Esophagus squamous epithelium (tissue), 5 donors: ENCODE results near the gene LNPEP. TPM values are rescaled to one million over a fixed set of nuclear protein-coding genes. Genes with fewer than 3 reads are reported as not detected.

Experiments
- DNase-seq: peaks from one replicate; lab custom pipeline; 2025; lab: John Stamatoyannopoulos, UW
- H3K27ac ChIP-seq, 4 donors: fragments of 200-600 bp; sonication (generic); one replicate each; pipeline ENCODE4 v1.5.1; 2016 to 2019; ENCODE audit warnings: mild to moderate bottlenecking in 1 of 4
- H3K27me3 ChIP-seq, 4 donors: fragments of 200-600 bp; sonication (generic); 1 replicate in 3 of 4; 2 replicates in 1 of 4; pipeline versions ENCODE4 v1.5.1 to v1.6.0; 2017 to 2021; ENCODE audit warnings: antibody characterized with exemption in 1 of 4
- H3K36me3 ChIP-seq, 3 donors: fragments of 200-600 bp; sonication (generic); one replicate each; pipeline ENCODE4 v1.5.1; 2016 to 2019
- H3K4me1 ChIP-seq, 3 donors: fragments of 200-600 bp; sonication (generic); one replicate each; pipeline ENCODE4 v1.5.1; 2017 to 2019
- H3K4me3 ChIP-seq, 4 donors: fragments of 200-600 bp; sonication (generic); 1 replicate in 3 of 4; 2 replicates in 1 of 4; pipeline ENCODE4 v1.5.1; 2016 to 2019; ENCODE audit warnings: mild to moderate bottlenecking in 2 of 4, moderate library complexity in 1 of 4
- H3K9me3 ChIP-seq, 3 donors: fragments of 200-600 bp; sonication (generic); one replicate each; pipeline ENCODE4 v1.5.1; 2016 to 2019
- CTCF ChIP-seq, 6 experiments: fragments of 450-650 bp in 4 of 6; fragments of 200-600 bp in 2 of 6; sonication (generic) in 2 of 6; IDR thresholded peaks; one replicate each; pipeline ENCODE4 v1.5.1; 2016 to 2019; ENCODE audit warnings: antibody characterized with exemption in 6 of 6, mild to moderate bottlenecking in 4 of 6, moderate library complexity in 4 of 6
- POLR2A ChIP-seq, 4 donors: fragments of 450-650 bp; IDR thresholded peaks; one replicate each; pipeline ENCODE4 v1.6.1; 2017; ENCODE audit warnings: antibody characterized with exemption in 4 of 4, mild to moderate bottlenecking in 4 of 4, moderate library complexity in 3 of 4
- WGBS, 2 donors: methylation state at CpG; one replicate each; pipeline ENCODE4 v1.1.5; 2018; 5-methylcytosine and 5-hydroxymethylcytosine counted together
- intact Hi-C: fragments of 100-400 bp; cut with DNase I; formaldehyde crosslinking; loops from one replicate; pipeline ENCODE4 v1.15.0; 2022
- total RNA-seq, 4 donors: library from RNA; depleted of rRNA; stranded (reverse); fragments of >200 nt; gene quantifications; one replicate each; pipeline ENCODE4 v1.1.0, GENCODE V29; 2016
- donor health status: DM: yes; HTN: yes; CAD: no.

Gene LNPEP
- total RNA-seq, 4 donors from 2014 or later, result 32.0 to 48.1 (median 36.0) TPM

GRCh38 chr5:96901841-96902240, 34.0 kb upstream of the LNPEP start:
- 77 to 100% methylated on average over 1 of the region's 1 CpG for WGBS, 2 donors
- H3K4me3 ChIP-seq, result no peak overlapping the region
- no peaks in the 10 kb centered on the region for H3K9me3 ChIP-seq
- no peaks in the 10 kb centered on the region for H3K27me3 ChIP-seq
- peaks cover 0 to 97% (median 7%) of the 10 kb centered on the region in 3 donors for H3K36me3 ChIP-seq
- TF ChIP-seq POLR2A (IDR thresholded peaks at IDR 0.05) (no peak), CTCF (IDR thresholded peaks at IDR 0.05) (no peak)
- no peaks in the 10 kb centered on the region for H3K4me1 ChIP-seq
- no peak overlapping the region for H3K27ac ChIP-seq
- intact Hi-C loops, result no loop called here
- no peak for DNase-seq

DNA sequence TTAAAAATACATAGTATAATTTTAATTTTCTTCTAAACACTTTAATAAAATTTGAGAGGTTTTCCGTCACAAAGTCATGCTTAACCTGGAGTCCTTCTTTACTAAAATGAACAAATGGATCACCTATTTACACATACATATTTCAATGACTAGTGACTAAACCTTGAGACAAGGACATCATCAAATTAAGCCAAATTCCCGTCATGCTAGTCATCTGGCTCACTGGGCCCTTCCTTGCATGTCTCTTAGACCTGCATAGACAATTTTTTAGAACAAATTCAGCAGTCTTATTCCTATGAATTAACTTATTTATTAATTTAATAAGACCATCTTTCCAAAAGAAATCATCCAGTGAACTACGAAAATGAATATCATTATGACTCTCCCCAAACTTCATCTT, 33.0 kb upstream of the LNPEP start:
- H3K4me3 ChIP-seq, result no peak overlapping the region
- H3K27ac ChIP-seq, result no peak overlapping the region
- H3K27me3 ChIP-seq, result no peaks in the 10 kb centered on the region
- TF ChIP-seq POLR2A (IDR thresholded peaks at IDR 0.05) (no peak), CTCF (IDR thresholded peaks at IDR 0.05) (no peak)
- H3K36me3 ChIP-seq, result peaks cover 0 to 87% (median 7%) of the 10 kb centered on the region in 3 donors
- no peak for DNase-seq
- intact Hi-C loops, result no loop called here
- H3K4me1 ChIP-seq, result no peaks in the 10 kb centered on the region
- no peaks in the 10 kb centered on the region for H3K9me3 ChIP-seq
- 78 to 95% methylated on average over 3 of the region's 3 CpGs for WGBS, 2 donors

DNA sequence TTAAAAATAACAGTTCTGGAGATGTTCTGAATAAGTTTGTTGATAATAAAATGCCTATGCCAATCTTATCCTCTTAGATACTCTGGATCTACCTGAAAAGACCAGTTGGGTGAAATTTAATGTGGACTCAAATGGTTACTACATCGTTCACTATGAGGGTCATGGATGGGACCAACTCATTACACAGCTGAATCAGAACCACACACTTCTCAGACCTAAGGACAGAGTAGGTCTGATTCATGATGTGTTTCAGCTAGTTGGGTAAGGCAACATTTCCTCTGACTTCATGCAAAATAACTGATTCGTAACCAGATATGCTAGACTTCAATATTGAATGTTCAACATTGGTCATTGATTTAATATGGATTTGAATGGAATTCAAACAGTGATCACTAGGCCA, 32.6 kb upstream of the LNPEP start:
- Histone ChIP-seq H3K27ac (no peak overlapping the region), H3K4me3 (no peak overlapping the region), H3K4me1 (no peaks in the 10 kb centered on the region), H3K36me3 (peaks cover 0 to 87% (median 7%) of the 10 kb centered on the region in 3 donors), H3K9me3 (no peaks in the 10 kb centered on the region), H3K27me3 (no peaks in the 10 kb centered on the region)
- no peak for DNase-seq
- intact Hi-C loops, result no loop called here
- TF ChIP-seq POLR2A (IDR thresholded peaks at IDR 0.05), result no peak
- no peak for TF ChIP-seq CTCF (IDR thresholded peaks at IDR 0.05)
- WGBS, 2 donors, result 95 to 100% methylated on average over 2 of the region's 2 CpGs

- no peaks in the 10 kb centered on the region for H3K4me1 ChIP-seq
- intact Hi-C loops, result no loop called here
- no peaks in the 10 kb centered on the region for H3K27me3 ChIP-seq
- peaks cover 0 to 88% (median 7%) of the 10 kb centered on the region in 3 donors for H3K36me3 ChIP-seq
- 51 to 76% methylated on average over 3 of the region's 3 CpGs for WGBS, 2 donors
- H3K27ac ChIP-seq, result no peak overlapping the region
- no peak for DNase-seq
- TF ChIP-seq POLR2A (IDR thresholded peaks at IDR 0.05) (no peak), CTCF (IDR thresholded peaks at IDR 0.05) (no peak)
- H3K4me3 ChIP-seq, result no peak overlapping the region
- H3K9me3 ChIP-seq, result no peaks in the 10 kb centered on the region
These were observed 31.6 kb upstream of the LNPEP start for GRCh38 chr5:96904054-96904931.

DNA sequence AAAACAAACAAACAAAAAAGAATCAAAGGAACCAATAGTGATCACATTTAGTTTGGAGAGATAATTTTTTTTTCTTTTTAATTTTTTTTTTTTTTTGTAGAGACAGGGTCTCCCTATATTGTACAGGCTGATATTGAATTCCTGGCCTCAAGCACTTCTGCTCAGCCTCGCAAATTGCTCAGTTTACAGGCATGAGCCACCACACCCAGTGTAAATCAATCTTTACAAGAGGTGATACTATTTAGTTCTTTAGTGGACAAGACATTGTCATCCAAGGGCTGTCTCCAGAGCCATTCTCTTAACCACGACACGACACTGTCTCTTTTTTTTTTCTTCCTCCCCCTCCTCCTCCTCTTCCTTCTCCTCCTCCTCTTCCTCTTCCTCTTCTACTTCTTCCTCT, 30.0 kb upstream of the LNPEP start:
- intact Hi-C loops, result no loop called here
- Histone ChIP-seq H3K27ac (no peak overlapping the region), H3K9me3 (no peaks in the 10 kb centered on the region), H3K4me1 (no peaks in the 10 kb centered on the region), H3K36me3 (peaks cover 4 to 88% (median 5%) of the 10 kb centered on the region in 3 donors), H3K27me3 (no peaks in the 10 kb centered on the region), H3K4me3 (no peak overlapping the region)
- TF ChIP-seq CTCF (IDR thresholded peaks at IDR 0.05), result no peak
- no peak for TF ChIP-seq POLR2A (IDR thresholded peaks at IDR 0.05)
- 86 to 87% methylated on average over 3 of the region's 3 CpGs for WGBS, 2 donors
- DNase-seq, result no peak
